Measurements from ENCODE around the gene ENSA.
"Not testable (repeated sequence)": the region's sequence is repeated elsewhere in the genome, so short reads cannot be mapped to it uniquely, and the experiment has no call there.

ENSA gene

GRCh38 chr1:150578272-150579109 is 50.9 kb downstream of the ENSA start:
- DNase-seq (peak; percentile 51 to 69), ATAC-seq (peak; percentile 8)
- Mint-ChIP-seq H3K4me3 (peak overlapping the region; percentile 85 to 93), H3K4me1 (peaks cover 38% of the 10 kb centered on the region), H3K27me3 (no peaks in the 10 kb centered on the region), H3K27ac (peak overlapping the region; percentile 96 to 100), H3K9me3 (no peaks in the 10 kb centered on the region)

- DNase-seq = no peak
- Mint-ChIP-seq H3K27ac (peak overlapping the region; percentile 96 to 100), H3K9me3 (no peaks in the 10 kb centered on the region), H3K4me3 (peak overlapping the region; percentile 85 to 93), H3K4me1 (peaks cover 46% of the 10 kb centered on the region), H3K27me3 (no peaks in the 10 kb centered on the region)
- ATAC-seq = no peak
Observed at GRCh38 chr1:150577557-150578271, 51.7 kb downstream of the ENSA start.

DNA sequence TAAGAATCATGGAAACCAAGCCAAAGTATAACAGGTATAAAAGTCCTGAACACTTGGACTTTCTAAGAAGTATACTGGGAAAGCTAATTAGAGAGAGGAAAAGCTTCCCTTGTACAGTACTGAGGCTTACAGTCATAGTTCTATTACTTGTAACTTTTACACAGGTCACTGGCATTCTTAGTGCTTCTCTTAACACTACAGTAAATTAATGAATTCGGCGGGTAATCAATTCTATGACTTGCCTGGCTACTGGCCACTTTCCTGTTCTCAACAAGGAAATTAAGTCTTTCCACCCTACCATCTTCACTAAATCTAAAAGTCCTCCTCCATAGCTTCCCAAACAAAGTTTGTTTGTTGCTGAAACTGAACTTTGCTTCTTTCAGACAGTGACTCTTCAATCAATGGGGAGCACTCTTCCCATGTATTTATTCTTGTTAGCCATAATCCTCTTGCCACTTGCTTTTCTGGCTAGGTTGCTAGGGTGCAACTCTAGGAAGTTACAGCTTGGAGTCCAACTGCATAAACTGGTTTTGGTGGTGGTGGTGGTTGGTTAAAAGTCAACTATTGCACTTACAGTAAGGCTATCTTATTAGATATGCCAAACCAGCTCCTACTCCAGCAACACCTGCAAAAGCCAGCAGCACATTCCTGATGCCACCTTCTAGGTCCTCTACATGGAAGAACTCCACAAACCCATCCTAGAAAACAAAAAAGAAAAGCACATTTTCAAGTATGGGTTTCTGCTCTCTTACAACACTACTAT is 52.4 kb downstream of the ENSA start:
- ATAC-seq (no peak), DNase-seq (no peak)
- H3K4me1 Mint-ChIP-seq = peaks cover 47% of the 10 kb centered on the region
- H3K4me3 Mint-ChIP-seq = peak overlapping the region; percentile 85 to 93
- H3K27me3 Mint-ChIP-seq = no peaks in the 10 kb centered on the region
- H3K9me3 Mint-ChIP-seq = no peaks in the 10 kb centered on the region
- peak overlapping the region; percentile 96 to 100 for H3K27ac Mint-ChIP-seq

GRCh38 chr1:150576367-150576711 is 53.1 kb downstream of the ENSA start:
- Mint-ChIP-seq H3K27ac (peak overlapping the region; percentile 80 to 100), H3K4me3 (peak overlapping the region; percentile 93 to 97), H3K4me1 (peaks cover 52% of the 10 kb centered on the region), H3K9me3 (no peaks in the 10 kb centered on the region), H3K27me3 (no peaks in the 10 kb centered on the region)
- no peak for DNase-seq
- no peak for ATAC-seq

DNA sequence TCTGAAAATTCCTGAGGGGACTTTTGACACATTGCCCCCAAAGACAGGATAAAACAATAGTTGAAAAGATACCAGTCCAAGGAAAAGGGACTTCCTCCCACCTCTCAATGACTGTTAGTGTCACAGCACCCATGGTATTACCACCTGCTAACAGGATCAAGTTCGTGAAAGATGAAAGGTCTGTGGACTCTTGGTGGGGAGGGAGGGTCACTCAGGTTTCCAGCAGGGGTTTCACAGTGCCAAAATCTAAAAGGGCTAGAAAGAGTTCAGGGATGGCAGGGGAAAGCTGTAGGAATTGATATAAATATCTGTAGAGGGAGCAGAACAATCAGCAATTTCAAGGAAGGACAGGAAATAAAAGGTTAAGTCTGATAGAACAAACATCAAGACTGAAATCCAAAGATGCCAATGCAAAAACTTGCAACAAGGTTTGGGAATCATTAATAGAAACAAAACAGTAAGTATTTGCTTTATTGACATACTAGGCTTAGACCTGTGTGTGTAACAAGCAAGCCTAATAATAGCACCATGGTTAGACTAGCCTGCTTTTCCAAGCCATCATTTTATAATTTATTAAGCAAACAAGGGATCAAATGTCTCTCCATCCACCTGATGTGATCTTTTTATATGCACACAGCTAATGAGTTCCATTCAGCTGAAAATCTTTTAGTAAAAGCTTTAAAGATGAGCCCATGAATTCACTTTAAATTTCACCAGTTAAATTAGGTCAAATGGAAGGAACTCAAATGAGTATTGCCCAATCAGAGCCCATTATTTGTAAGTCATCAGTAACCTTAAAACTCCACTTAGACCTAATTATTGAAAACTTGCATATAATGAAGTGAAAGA is 53.7 kb downstream of the ENSA start:
- peak overlapping the region; percentile 91 to 100 for H3K27ac Mint-ChIP-seq
- ATAC-seq (no peak), DNase-seq (no peak)
- H3K4me1 Mint-ChIP-seq = peaks cover 55% of the 10 kb centered on the region
- no peaks in the 10 kb centered on the region for H3K27me3 Mint-ChIP-seq
- peak overlapping the region; percentile 93 to 97 for H3K4me3 Mint-ChIP-seq
- H3K9me3 Mint-ChIP-seq = no peaks in the 10 kb centered on the region

- peak overlapping the region; percentile 93 to 97 for H3K4me3 Mint-ChIP-seq
- H3K27me3 Mint-ChIP-seq = no peaks in the 10 kb centered on the region
- H3K27ac Mint-ChIP-seq = peak overlapping the region; percentile 91 to 92
- no peaks in the 10 kb centered on the region for H3K9me3 Mint-ChIP-seq
- H3K4me1 Mint-ChIP-seq = peaks cover 55% of the 10 kb centered on the region
- no peak for ATAC-seq
- no peak for DNase-seq
Observed at GRCh38 chr1:150575072-150575489, 54.3 kb downstream of the ENSA start.

DNA sequence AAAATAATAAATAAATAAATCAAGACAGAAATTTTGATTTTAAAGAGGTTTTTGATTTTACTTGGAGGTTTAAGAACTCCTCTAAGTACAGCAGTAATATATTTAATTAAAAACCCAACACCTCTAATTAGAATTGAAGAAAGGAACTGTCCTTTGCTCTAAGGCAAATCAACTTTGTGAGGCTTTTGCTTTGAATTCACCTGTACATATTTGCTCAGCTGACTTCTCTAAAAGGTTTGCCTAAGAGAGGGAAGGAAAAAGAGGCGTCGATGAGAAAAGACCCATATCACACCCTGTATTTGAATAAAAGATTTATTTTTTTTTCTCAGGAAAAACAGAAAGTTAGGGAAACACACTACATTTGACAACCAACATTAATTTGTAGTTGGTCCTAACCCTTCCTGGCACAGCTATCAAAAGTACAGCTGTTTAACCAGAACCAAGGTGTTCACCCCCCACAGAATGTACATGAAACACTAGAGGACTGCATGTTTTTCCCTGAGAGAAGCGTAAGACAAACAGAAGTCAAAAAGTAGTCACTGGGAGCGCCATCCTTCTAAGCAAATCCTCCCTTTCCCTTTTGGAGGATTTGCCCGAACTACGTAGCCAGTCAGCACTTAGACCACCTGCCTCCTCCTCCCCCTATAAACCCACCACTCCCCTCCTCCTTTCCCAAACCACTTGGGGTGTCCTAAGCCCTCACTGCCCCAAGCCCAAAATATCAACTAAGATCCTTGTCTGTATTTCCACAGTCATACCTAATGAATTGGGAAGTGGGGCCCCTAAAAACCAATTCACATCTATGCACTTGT is 54.9 kb downstream of the ENSA start:
- no peaks in the 10 kb centered on the region for H3K27me3 Mint-ChIP-seq
- peak overlapping the region; percentile 91 to 92 for H3K27ac Mint-ChIP-seq
- no peaks in the 10 kb centered on the region for H3K9me3 Mint-ChIP-seq
- peak overlapping the region; percentile 93 to 97 for H3K4me3 Mint-ChIP-seq
- H3K4me1 Mint-ChIP-seq = peaks cover 61% of the 10 kb centered on the region
- no peak for ATAC-seq
- DNase-seq = no peak

- not testable (repeated sequence) for H3K9me3 Mint-ChIP-seq, H3K27me3 Mint-ChIP-seq, ATAC-seq
- Mint-ChIP-seq H3K4me3 (peak overlapping the region; percentile 77 to 93), H3K27ac (peak overlapping the region; percentile 91 to 95), H3K4me1 (peaks cover 69% of the 10 kb centered on the region)
- DNase-seq = peak in 1 of 2 donors; percentile 14
Observed at GRCh38 chr1:150573648-150574071, 55.8 kb downstream of the ENSA start.

GRCh38 chr1:150572918-150573647 is 56.3 kb downstream of the ENSA start:
- Mint-ChIP-seq H3K4me3 (peak overlapping the region; percentile 77 to 93), H3K9me3 (no peaks in the 10 kb centered on the region), H3K27me3 (no peaks in the 10 kb centered on the region), H3K4me1 (peaks cover 74% of the 10 kb centered on the region), H3K27ac (peak overlapping the region in 1 of 2 donors; percentile 95)
- DNase-seq (no peak), ATAC-seq (no peak)
